AG04450 (cell line): ENCODE measurements around the gene HSF4. TPM values are rescaled to one million over a fixed set of nuclear protein-coding genes. Genes with fewer than 3 reads are reported as not detected.

Experiments used
- CTCF ChIA-PET: fragments of 300-600, 350-600 bp; formaldehyde crosslinking; extraction: SDS; loops from one replicate; lab custom pipeline; 2022; ENCODE audit warnings: antibody characterized with exemption, inconsistent platforms; lab: Charles Lee
- POLR2A ChIA-PET: fragments of 350-600 bp; formaldehyde crosslinking; extraction: SDS; loops from one replicate; lab custom pipeline; 2021; ENCODE audit warnings: antibody characterized with exemption, inconsistent platforms; lab: Yijun Ruan, JAX
- DNase-seq: peaks from one replicate; pipeline ENCODE4 v3.0.0-alpha.2; 2011; ENCODE audit warnings: low read depth, low spot score
- H3K27ac ChIP-seq: one replicate; pipeline ENCODE4 v1.5.1; 2012; ENCODE audit warnings: low read depth, low read length, control low read depth
- H3K27me3 ChIP-seq: one replicate; pipeline ENCODE4 v1.6.0; 2012; ENCODE audit warnings: low read length; ENCODE audit not compliant: control insufficient read depth, insufficient read depth
- H3K4me3 ChIP-seq: 2 replicates; pipeline ENCODE4 v1.5.1; 2011; ENCODE audit warnings: mild to moderate bottlenecking, low read depth, low read length, control low read depth
- H3K9me3 ChIP-seq: 2 replicates; pipeline ENCODE4 v1.5.1; 2012; ENCODE audit warnings: low read length; ENCODE audit not compliant: control insufficient read depth, insufficient read depth
- CTCF ChIP-seq: IDR thresholded peaks from 2 replicates; pipeline ENCODE4 v1.5.1; 2011; ENCODE audit warnings: low read depth, low read length, control low read depth, inconsistent platforms
- polyA plus RNA-seq: library from polyadenylated mRNA; depleted of rRNA; stranded (reverse); fragments of >200 nt; gene quantifications from 2 replicates; pipeline ENCODE4 v1.2.3, GENCODE V29; 2011

Gene HSF4
- polyA plus RNA-seq, 1 experiment: 0.82 TPM

- no peak for TF ChIP-seq CTCF
- no peak overlapping the region for H3K27ac ChIP-seq
- no peak overlapping the region for H3K4me3 ChIP-seq
- H3K9me3 ChIP-seq: no peaks in the 10 kb centered on the region; the same call in 1 of the 2 replicates
- no peak for DNase-seq
- peaks cover 50% of the 10 kb centered on the region for H3K27me3 ChIP-seq
- ChIA-PET POLR2A (no interaction called here), CTCF (interaction anchor here (3.5 kb wide), 1 partner anchor 11 kb away, joined by 13 read pairs; no protein-coding TSS in a partner anchor)
Observed at GRCh38 chr16:67166110-67166547, 1.6 kb downstream of the HSF4 start.

- ChIA-PET POLR2A (no interaction called here), CTCF (interaction anchor here (3.5 kb wide), 1 partner anchor 11 kb away, joined by 13 read pairs; no protein-coding TSS in a partner anchor)
- H3K4me3 ChIP-seq: no peak overlapping the region
Observed at GRCh38 chr16:67166598-67167168, 2.1 kb downstream of the HSF4 start.

GRCh38 chr16:67167588-67167987 is 3.0 kb downstream of the HSF4 start:
- Histone ChIP-seq H3K27ac (no peak overlapping the region), H3K4me3 (no peak overlapping the region), H3K27me3 (peaks cover 45% of the 10 kb centered on the region), H3K9me3 (no peaks in the 10 kb centered on the region; the same call in 1 of the 2 replicates)
- TF ChIP-seq CTCF: no peak
- POLR2A ChIA-PET: no interaction called here
- CTCF ChIA-PET: interaction anchor here (3.5 kb wide), 1 partner anchor 12 kb away, joined by 13 read pairs; no protein-coding TSS in a partner anchor
- no peak for DNase-seq

More at GRCh38 chr16:67166598-67167168, 2.1 kb downstream of the HSF4 start:
- DNase-seq: no peak
- H3K27me3 ChIP-seq: peaks cover 50% of the 10 kb centered on the region
- no peak for TF ChIP-seq CTCF
- H3K27ac ChIP-seq: no peak overlapping the region
- no peaks in the 10 kb centered on the region; the same call in 1 of the 2 replicates for H3K9me3 ChIP-seq

- no peak for DNase-seq
- CTCF ChIA-PET: interaction anchor here (1.0 to 1.2 kb wide), 2 partner anchors 11 to 14 kb away, joined by 4 read pairs; no protein-coding TSS in a partner anchor
Observed at GRCh38 chr16:67169011-67169451, 4.5 kb downstream of the HSF4 start.

More at GRCh38 chr16:67169011-67169451, 4.5 kb downstream of the HSF4 start:
- POLR2A ChIA-PET: interaction anchor here (1.4 kb wide), 1 partner anchor 14 kb away, joined by 10 read pairs; no protein-coding TSS in a partner anchor
- no peaks in the 10 kb centered on the region; the same call in 1 of the 2 replicates for H3K9me3 ChIP-seq
- H3K27ac ChIP-seq: peak overlapping the region; percentile 80
- no peak overlapping the region for H3K4me3 ChIP-seq
- peaks cover 35% of the 10 kb centered on the region for H3K27me3 ChIP-seq
- no peak for TF ChIP-seq CTCF
